IPS-18c (cell line): ENCODE results near the gene SRRM1.

Experiments used
- H3K4me3 ChIP-seq: 2 replicates; pipeline ENCODE4 v1.7.0; 2013; ENCODE audit warnings: low read depth, mild to moderate bottlenecking, low read length, moderate library complexity; ENCODE audit not compliant: insufficient read depth
- H3K9me3 ChIP-seq: one replicate; pipeline ENCODE4 v1.6.1; 2013; ENCODE audit warnings: mild to moderate bottlenecking, low read length, moderate library complexity; ENCODE audit not compliant: control insufficient read depth, insufficient read depth

SRRM1 gene, protein sequence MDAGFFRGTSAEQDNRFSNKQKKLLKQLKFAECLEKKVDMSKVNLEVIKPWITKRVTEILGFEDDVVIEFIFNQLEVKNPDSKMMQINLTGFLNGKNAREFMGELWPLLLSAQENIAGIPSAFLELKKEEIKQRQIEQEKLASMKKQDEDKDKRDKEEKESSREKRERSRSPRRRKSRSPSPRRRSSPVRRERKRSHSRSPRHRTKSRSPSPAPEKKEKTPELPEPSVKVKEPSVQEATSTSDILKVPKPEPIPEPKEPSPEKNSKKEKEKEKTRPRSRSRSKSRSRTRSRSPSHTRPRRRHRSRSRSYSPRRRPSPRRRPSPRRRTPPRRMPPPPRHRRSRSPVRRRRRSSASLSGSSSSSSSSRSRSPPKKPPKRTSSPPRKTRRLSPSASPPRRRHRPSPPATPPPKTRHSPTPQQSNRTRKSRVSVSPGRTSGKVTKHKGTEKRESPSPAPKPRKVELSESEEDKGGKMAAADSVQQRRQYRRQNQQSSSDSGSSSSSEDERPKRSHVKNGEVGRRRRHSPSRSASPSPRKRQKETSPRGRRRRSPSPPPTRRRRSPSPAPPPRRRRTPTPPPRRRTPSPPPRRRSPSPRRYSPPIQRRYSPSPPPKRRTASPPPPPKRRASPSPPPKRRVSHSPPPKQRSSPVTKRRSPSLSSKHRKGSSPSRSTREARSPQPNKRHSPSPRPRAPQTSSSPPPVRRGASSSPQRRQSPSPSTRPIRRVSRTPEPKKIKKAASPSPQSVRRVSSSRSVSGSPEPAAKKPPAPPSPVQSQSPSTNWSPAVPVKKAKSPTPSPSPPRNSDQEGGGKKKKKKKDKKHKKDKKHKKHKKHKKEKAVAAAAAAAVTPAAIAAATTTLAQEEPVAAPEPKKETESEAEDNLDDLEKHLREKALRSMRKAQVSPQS

DNA sequence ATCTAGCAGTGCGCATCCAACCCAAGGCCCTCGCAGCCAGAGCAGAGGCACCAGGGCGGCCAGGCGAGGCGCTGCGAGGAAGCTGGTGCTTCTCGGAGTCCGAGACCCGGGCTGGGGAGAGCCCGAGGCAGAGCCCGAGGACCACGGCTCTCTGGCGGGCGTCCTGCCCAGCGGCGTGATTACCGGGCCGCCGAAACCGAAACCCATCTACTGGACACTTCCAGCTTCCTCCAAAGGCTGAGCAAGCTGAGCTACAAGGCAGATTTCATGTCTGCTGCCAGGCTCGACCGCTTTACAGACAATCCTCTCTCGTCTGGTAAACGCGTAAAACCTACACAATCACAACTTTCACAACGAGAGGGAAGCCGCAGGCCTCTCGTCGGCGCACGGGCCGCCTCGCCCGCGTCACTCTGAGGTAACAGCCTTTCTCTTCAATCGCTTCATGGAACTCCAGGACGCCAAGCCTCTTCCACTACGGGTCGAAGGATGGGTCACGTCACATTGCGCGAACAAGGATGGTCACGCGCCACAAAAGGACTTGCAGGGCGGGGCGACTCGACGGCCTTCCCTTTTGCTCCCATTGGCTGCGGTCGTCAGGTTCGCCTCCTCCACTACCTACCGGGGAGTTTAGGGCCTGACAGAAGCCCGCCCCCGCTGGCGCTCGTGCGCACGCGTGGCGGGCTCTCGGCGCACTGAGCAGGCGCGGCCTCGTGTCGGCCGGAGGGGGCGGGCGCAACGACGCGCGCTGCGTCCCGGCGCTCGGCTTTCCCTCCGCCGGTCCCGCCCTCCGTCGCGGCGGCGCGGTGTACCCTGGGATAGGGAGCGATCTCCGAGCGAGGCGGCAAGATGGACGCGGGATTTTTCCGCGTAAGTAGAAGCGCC, at the start of gene SRRM1:
SRRM1 (plus strand) TSS at position 822 of the 882 bp plus-strand sequence; CDS start at position 847, 25 bp downstream.
- Histone ChIP-seq H3K4me3 (peak within 1 kb of the TSS; percentile 95), H3K9me3 (no peaks in the 10 kb centered on the region)

- Histone ChIP-seq H3K9me3 (no peaks in the 10 kb centered on the region), H3K4me3 (no peak overlapping the region)
These were observed 48.8 kb upstream of the SRRM1 start for GRCh38 chr1:24594328-24594598.

DNA sequence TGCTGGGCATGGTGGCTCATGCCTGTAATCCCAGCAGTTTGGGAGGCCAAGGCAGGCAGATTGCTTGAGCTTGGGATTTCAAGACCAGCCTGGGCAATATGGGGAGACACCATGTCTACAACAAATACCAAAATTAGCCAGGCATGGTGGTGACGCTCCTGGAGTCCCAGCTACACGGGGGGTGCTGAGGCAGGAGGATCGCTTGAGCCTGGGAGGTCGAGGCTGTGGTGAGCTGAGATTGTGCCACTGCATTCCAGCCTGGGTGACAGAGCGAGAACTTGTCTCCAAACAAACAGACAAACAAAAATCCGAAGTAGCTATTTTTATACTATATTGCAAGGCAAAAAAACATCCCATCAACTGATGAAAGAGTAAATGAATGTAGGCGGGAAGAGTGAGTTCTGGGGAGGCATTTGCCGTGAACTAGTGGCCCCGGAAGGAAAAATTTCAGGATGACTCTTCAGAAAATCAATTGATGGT, 46.7 kb upstream of the SRRM1 start:
- no peaks in the 10 kb centered on the region for H3K9me3 ChIP-seq

GRCh38 chr1:24599265-24599664, 43.8 kb upstream of the SRRM1 start:
- H3K4me3 ChIP-seq: no peak overlapping the region
- H3K9me3 ChIP-seq: no peaks in the 10 kb centered on the region

More for the DNA sequence above, 46.7 kb upstream of the SRRM1 start:
- H3K4me3 ChIP-seq: no peak overlapping the region

DNA sequence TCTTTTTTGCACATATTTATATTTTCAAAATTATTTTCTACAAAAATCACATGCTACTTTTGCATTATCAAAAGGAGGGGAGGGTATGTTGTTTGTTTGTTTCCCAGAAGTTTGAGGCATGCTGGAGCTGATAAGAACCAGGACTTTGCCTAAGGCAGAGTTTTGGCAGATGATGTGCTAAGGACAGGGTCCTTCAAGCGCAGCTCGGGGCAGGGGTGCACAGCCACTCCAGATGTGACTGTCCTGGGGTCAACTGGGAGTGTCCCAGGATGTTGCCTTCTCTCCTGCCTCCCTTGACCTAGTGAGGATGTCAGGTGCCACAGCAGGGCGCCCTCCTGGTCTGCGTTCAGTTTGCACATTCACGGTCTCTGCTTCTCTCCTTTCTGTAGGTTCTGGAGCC, 42.6 kb upstream of the SRRM1 start:
- H3K4me3 ChIP-seq: no peak overlapping the region
- no peaks in the 10 kb centered on the region for H3K9me3 ChIP-seq

DNA sequence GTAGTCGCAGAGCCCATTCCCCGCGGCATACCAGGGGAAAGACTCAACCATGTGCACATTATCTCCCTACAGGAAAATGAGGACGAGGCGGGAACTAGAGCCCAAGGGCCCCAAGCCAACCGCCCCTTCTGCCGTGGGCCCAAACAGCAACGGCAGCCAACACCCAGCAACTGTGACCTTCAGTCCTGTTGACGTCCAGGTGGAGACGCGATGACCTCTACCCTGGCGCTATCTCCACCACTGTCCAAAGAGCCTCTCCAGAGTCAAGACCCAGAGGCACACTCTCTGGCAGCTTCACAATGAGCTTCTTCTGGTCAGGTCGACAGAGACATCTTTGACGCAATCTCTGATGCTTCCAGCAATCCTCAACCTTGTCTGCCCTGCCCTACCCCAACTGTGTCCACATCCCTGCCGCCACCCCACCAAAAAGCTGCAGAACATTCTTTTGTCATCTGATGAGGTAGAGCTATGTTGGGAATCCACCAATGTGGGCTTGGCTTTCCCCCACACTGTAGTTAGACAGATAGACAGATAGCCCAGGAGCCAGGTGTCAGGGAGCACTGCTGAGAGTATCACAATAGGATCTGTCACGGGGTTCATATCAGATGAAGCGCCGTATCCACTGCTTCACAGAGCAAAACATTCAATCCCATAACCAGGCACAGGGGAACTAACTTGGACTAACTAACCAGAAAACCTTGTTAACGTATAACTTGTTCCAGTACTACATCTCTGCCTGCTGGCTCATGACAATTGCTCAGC, 37.4 kb upstream of the SRRM1 start:
- H3K4me3 ChIP-seq: no peak overlapping the region
- no peaks in the 10 kb centered on the region for H3K9me3 ChIP-seq

GRCh38 chr1:24606296-24606605, 36.9 kb upstream of the SRRM1 start:
- no peaks in the 10 kb centered on the region for H3K9me3 ChIP-seq
- no peak overlapping the region for H3K4me3 ChIP-seq

DNA sequence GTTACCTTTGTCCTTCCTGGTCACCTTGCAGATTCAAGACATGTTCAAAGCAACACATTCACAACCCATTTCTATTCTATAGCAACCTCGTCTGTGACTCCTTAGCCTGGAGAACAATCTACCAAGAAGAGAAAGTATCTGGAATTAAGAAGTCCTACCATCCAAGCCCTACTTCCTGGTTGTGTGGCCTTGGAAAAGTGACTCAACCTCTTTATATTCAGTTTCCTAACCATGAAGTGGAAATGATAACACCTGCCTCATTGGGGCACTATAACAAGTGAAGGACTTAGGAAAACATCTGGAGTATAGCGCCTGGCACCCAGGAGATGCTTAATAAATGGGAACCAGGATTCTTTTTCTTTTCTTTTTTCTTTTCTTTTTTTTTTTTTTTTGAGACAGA, 36.5 kb upstream of the SRRM1 start:
- no peak overlapping the region for H3K4me3 ChIP-seq

DNA sequence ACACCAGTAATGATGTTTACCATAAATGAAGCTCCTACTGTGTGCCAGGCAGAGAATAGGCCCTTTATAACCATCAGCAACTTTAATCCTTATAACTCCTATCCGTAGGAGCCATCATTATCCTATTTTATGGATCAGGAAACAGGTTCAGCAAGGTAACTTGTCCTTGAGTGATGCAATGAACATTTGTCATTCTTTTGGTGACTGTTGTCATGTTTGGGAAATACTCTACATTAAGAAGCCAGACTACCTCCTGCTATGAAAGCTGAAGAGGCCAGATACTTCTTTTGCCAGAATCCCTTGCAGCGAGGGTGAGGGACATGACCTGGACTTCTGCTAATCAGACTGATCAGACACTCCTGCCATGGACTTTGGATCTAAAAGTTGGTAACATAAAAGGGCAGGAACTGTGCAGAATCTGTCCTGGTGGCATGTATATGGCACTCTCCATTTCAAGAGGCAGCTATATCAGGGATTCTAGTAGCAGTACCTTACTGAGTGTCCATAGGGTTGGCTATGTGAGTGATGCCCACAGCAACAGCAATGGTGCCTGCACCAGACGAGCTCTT, 33.1 kb upstream of the SRRM1 start:
- Histone ChIP-seq H3K4me3 (no peak overlapping the region), H3K9me3 (no peaks in the 10 kb centered on the region)

More for the DNA sequence above, 36.5 kb upstream of the SRRM1 start:
- H3K9me3 ChIP-seq: no peaks in the 10 kb centered on the region

DNA sequence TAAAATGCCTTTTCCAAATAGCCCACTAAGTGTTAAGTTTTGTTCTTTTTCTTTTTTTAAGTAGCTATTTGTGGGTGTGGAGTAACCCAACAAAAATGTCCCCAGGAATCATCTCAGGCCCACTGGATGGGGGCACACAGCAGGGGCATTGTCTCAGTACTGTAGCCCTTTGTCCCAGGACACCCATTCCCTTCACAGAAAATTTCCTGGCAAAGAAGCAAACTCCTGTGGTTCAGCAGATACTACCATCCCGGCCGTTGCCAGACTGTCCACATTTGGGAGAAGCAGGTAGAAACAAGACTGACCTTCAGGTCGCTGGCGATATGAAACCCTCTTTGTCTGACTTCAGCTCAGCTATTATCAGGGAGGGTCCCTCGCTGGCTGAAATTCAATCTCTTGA, 23.7 kb upstream of the SRRM1 start:
- no peaks in the 10 kb centered on the region for H3K9me3 ChIP-seq
- H3K4me3 ChIP-seq: no peak overlapping the region

GRCh38 chr1:24620678-24621077, 22.4 kb upstream of the SRRM1 start:
- no peaks in the 10 kb centered on the region for H3K9me3 ChIP-seq
- H3K4me3 ChIP-seq: no peak overlapping the region

GRCh38 chr1:24621121-24621520, 22.0 kb upstream of the SRRM1 start:
- no peak overlapping the region for H3K4me3 ChIP-seq

GRCh38 chr1:24622218-24622617, 20.9 kb upstream of the SRRM1 start:
- no peak overlapping the region for H3K4me3 ChIP-seq
- no peaks in the 10 kb centered on the region for H3K9me3 ChIP-seq

More at GRCh38 chr1:24621121-24621520, 22.0 kb upstream of the SRRM1 start:
- H3K9me3 ChIP-seq: no peaks in the 10 kb centered on the region

- Histone ChIP-seq H3K4me3 (no peak overlapping the region), H3K9me3 (no peaks in the 10 kb centered on the region)
These were observed 10.3 kb upstream of the SRRM1 start for GRCh38 chr1:24632832-24633175.

- Histone ChIP-seq H3K4me3 (no peak overlapping the region), H3K9me3 (no peaks in the 10 kb centered on the region)
These were observed 7.8 kb upstream of the SRRM1 start for GRCh38 chr1:24635195-24635843.

- no peak overlapping the region for H3K4me3 ChIP-seq
- H3K9me3 ChIP-seq: no peaks in the 10 kb centered on the region
These were observed 6.3 kb upstream of the SRRM1 start for GRCh38 chr1:24636661-24637357.
